Vagina (tissue), 2 donors: ENCODE results near the gene HDAC6.

Source experiments
- POLR2AphosphoS5 ChIP-seq, 2 donors: sonication (generic); formaldehyde crosslinking; IDR thresholded peaks; one replicate each; pipeline ENCODE4 v1.9.0; 2017; ENCODE audit warnings: antibody characterized with exemption in 2 of 2, mild to moderate bottlenecking in 2 of 2, low read depth in 1 of 2; ENCODE audit not compliant: insufficient read depth in 1 of 2
- TF ChIP-seq, protein P1 (sequence below), 3 experiments: fragments of 450-650 bp in 2 of 3; fragments of 200-600 bp in 1 of 3; sonication (generic) in 1 of 3; IDR thresholded peaks; one replicate each; pipeline ENCODE4 v1.5.1; 2017 to 2019; ENCODE audit warnings: antibody characterized with exemption in 3 of 3, mild to moderate bottlenecking in 2 of 3, moderate library complexity in 2 of 3

- TF ChIP-seq, protein P1, sequence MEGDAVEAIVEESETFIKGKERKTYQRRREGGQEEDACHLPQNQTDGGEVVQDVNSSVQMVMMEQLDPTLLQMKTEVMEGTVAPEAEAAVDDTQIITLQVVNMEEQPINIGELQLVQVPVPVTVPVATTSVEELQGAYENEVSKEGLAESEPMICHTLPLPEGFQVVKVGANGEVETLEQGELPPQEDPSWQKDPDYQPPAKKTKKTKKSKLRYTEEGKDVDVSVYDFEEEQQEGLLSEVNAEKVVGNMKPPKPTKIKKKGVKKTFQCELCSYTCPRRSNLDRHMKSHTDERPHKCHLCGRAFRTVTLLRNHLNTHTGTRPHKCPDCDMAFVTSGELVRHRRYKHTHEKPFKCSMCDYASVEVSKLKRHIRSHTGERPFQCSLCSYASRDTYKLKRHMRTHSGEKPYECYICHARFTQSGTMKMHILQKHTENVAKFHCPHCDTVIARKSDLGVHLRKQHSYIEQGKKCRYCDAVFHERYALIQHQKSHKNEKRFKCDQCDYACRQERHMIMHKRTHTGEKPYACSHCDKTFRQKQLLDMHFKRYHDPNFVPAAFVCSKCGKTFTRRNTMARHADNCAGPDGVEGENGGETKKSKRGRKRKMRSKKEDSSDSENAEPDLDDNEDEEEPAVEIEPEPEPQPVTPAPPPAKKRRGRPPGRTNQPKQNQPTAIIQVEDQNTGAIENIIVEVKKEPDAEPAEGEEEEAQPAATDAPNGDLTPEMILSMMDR (IDR thresholded peaks at IDR 0.05), result no peak
- peak in 1 of 2 donors; percentile 61 for TF ChIP-seq POLR2AphosphoS5 (IDR thresholded peaks at IDR 0.05; ENCODE audit: insufficient read depth in 1 of 2, low read depth in 1 of 2)
Measured at GRCh38 chrX:48802089-48802904, 430 bp downstream of the HDAC6 start.
